Tibial nerve (tissue), 4 donors: ENCODE measurements around the gene LRRC8C. TPM values are rescaled to one million over a fixed set of nuclear protein-coding genes. Genes with fewer than 3 reads are reported as not detected.
A peak's percentile ranks its signal among the peaks of the same experiment; 100 is the strongest.

ENCODE experiments used
- DNase-seq, 2 donors: peaks; one replicate each; pipeline ENCODE4 v3.0.0-alpha.2; 2019; ENCODE audit warnings: low spot score in 2 of 2
- H3K27ac ChIP-seq, 4 donors: fragments of 200-600 bp; sonication (generic) in 3 of 4; one replicate each; pipeline ENCODE4 v1.5.1; 2017 to 2019; ENCODE audit warnings: mild to moderate bottlenecking in 1 of 4
- H3K27me3 ChIP-seq, 2 donors: fragments of 200-600 bp; sonication (generic) in 1 of 2; one replicate each; pipeline versions ENCODE4 v1.5.1 to v1.6.0; 2017 to 2019
- H3K36me3 ChIP-seq, 3 donors: fragments of 200-600 bp; sonication (generic); one replicate each; pipeline ENCODE4 v1.5.1; 2018 to 2019
- H3K4me1 ChIP-seq, 4 donors: fragments of 200-600 bp; sonication (generic) in 3 of 4; one replicate each; pipeline ENCODE4 v1.5.1; 2017 to 2019
- H3K4me3 ChIP-seq, 4 donors: fragments of 200-600 bp; sonication (generic) in 3 of 4; one replicate each; pipeline ENCODE4 v1.5.1; 2017 to 2019; ENCODE audit warnings: mild to moderate bottlenecking in 1 of 4, moderate library complexity in 1 of 4
- H3K9me3 ChIP-seq, 4 donors: fragments of 200-600 bp; sonication (generic) in 3 of 4; one replicate each; pipeline ENCODE4 v1.5.1; 2017 to 2019
- EP300 ChIP-seq, 2 donors: sonication (generic); formaldehyde crosslinking; IDR thresholded peaks; one replicate each; pipeline ENCODE4 v1.6.1; 2017; ENCODE audit warnings: antibody characterized with exemption in 2 of 2, mild to moderate bottlenecking in 1 of 2
- POLR2A ChIP-seq, 2 donors: fragments of 450-650 bp; IDR thresholded peaks; one replicate each; pipeline ENCODE4 v1.6.1; 2017; ENCODE audit warnings: antibody characterized with exemption in 2 of 2, mild to moderate bottlenecking in 2 of 2, moderate library complexity in 2 of 2
- WGBS, 2 donors: methylation state at CpG; one replicate each; pipeline ENCODE4 v1.1.5; 2018; 5-methylcytosine and 5-hydroxymethylcytosine counted together
- total RNA-seq, 4 donors: library from RNA; depleted of rRNA; stranded (reverse); fragments of >200 nt; gene quantifications; one replicate each; pipeline ENCODE4 v1.1.0, GENCODE V29; 2016
- TF ChIP-seq, protein P1 (sequence below), 5 experiments: fragments of 200-600 bp in 3 of 5; fragments of 450-650 bp in 2 of 5; sonication (generic) in 3 of 5; IDR thresholded peaks; one replicate each; pipeline ENCODE4 v1.5.1; 2016 to 2019; ENCODE audit warnings: antibody characterized with exemption in 5 of 5, mild to moderate bottlenecking in 3 of 5, moderate library complexity in 2 of 5

The LRRC8C gene
- 10 to 100 TPM; 16.5 to 23.8 (median 20.2) TPM for total RNA-seq

DNA sequence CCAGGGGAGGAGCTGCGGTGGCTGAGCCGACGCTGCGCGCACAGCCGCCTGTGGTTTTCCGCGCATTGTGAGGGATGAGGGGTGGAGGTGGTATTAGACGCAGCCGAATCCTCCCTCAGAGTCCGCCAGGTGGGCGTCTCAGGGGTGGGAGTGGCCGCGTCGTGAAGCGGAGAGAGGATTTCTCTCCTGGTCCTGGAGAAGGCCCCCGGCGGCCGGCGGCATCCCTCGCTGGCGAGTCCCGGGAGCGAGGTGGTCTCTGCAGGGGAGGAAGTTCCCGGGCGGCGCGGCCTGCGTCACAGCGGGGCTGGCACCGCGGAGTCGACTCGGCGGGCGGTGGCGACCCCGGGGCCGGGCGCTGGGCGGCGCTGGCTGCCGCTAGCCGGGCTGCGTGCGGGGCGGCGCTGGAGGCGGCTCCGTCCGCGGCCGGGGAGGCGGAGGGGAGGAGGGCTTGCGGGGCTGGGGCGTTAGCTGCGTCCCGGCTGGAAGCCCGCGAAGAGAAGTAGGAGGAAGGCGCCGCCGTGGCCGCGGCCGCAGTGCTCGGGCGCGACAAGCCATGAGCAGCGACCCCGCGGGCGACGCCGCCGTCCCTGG, at the start of gene LRRC8C:
Gene LRRC8C, plus strand, starts transcription at position 464 of the 591 bp plus-strand sequence. CDS start 53,354 bp downstream, outside the sequence.
- WGBS, 2 donors = 0% methylated on average over 25 to 47 of the region's 76 CpGs
- H3K27me3 ChIP-seq = no peaks in the 10 kb centered on the region
- H3K4me1 ChIP-seq = peaks cover 0 to 62% (median 11%) of the 10 kb centered on the region in 4 donors
- H3K36me3 ChIP-seq = no peaks in the 10 kb centered on the region
- peak within 1 kb of the TSS; percentile 93 to 97 (median 94) for H3K27ac ChIP-seq
- DNase-seq = peak; percentile 57 to 59
- peak within 1 kb of the TSS; percentile 78 to 98 (median 88) for H3K4me3 ChIP-seq
- TF ChIP-seq POLR2A (IDR thresholded peaks at IDR 0.05) (peak; percentile 59 to 64), EP300 (IDR thresholded peaks at IDR 0.05) (peak in 1 of 2 donors; percentile 75)
- TF ChIP-seq, protein P1, sequence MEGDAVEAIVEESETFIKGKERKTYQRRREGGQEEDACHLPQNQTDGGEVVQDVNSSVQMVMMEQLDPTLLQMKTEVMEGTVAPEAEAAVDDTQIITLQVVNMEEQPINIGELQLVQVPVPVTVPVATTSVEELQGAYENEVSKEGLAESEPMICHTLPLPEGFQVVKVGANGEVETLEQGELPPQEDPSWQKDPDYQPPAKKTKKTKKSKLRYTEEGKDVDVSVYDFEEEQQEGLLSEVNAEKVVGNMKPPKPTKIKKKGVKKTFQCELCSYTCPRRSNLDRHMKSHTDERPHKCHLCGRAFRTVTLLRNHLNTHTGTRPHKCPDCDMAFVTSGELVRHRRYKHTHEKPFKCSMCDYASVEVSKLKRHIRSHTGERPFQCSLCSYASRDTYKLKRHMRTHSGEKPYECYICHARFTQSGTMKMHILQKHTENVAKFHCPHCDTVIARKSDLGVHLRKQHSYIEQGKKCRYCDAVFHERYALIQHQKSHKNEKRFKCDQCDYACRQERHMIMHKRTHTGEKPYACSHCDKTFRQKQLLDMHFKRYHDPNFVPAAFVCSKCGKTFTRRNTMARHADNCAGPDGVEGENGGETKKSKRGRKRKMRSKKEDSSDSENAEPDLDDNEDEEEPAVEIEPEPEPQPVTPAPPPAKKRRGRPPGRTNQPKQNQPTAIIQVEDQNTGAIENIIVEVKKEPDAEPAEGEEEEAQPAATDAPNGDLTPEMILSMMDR (IDR thresholded peaks at IDR 0.05) = peak in 4 of 5 experiments; percentile 72 to 93 (median 88)
- no peaks in the 10 kb centered on the region for H3K9me3 ChIP-seq

DNA sequence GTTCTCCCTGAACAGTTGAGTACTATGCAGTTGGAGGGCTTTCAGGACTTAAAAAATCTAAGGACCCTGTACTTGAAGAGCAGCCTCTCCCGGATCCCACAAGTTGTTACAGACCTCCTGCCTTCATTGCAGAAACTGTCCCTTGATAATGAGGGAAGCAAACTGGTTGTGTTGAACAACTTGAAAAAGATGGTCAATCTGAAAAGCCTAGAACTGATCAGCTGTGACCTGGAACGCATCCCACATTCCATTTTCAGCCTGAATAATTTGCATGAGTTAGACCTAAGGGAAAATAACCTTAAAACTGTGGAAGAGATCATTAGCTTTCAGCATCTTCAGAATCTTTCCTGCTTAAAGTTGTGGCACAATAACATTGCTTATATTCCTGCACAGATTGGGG, 48.7 kb upstream of the LRRC8C start:
- DNase-seq = no peak
- no peaks in the 10 kb centered on the region for H3K9me3 ChIP-seq
- 80 to 83% methylated on average over 2 of the region's 2 CpGs for WGBS, 2 donors
- no peak overlapping the region for H3K27ac ChIP-seq
- no peak for TF ChIP-seq EP300 (IDR thresholded peaks at IDR 0.05)
- TF ChIP-seq, protein P1 (IDR thresholded peaks at IDR 0.05) = no peak
- no peak for TF ChIP-seq POLR2A (IDR thresholded peaks at IDR 0.05)
- H3K4me3 ChIP-seq = no peak overlapping the region
- H3K36me3 ChIP-seq = peaks cover 0 to 35% (median 4%) of the 10 kb centered on the region in 3 donors
- peaks cover 0 to 26% (median 1%) of the 10 kb centered on the region in 4 donors for H3K4me1 ChIP-seq
- no peaks in the 10 kb centered on the region for H3K27me3 ChIP-seq

DNA sequence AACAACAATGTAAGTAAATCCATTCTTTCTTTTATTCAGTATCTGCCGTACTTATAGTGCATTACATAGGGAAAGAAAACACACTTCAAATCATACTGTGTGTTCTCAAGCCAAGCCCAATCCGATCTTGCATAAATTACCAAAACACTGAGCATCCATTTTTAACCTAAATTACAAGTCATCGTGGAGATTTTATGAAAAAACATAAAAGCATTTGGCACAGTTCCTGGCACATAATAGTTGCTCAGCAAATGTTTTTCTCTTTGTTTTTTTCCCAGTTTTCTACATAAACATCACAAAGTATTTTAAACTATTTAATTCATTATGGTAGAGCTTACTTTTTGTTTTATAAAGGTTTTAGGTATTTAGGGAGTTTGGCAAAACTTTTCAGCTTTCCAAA, 48.1 kb upstream of the LRRC8C start:
- 42 to 52% methylated on average over 3 of the region's 3 CpGs for WGBS, 2 donors
- Histone ChIP-seq H3K9me3 (no peaks in the 10 kb centered on the region), H3K36me3 (peaks cover 0 to 35% (median 4%) of the 10 kb centered on the region in 3 donors), H3K4me3 (no peak overlapping the region), H3K27me3 (no peaks in the 10 kb centered on the region), H3K27ac (no peak overlapping the region), H3K4me1 (peaks cover 0 to 32% (median 3%) of the 10 kb centered on the region in 4 donors)
- no peak for DNase-seq
- TF ChIP-seq EP300 (IDR thresholded peaks at IDR 0.05) (no peak), POLR2A (IDR thresholded peaks at IDR 0.05) (no peak)
- TF ChIP-seq, protein P1 (IDR thresholded peaks at IDR 0.05) = no peak

DNA sequence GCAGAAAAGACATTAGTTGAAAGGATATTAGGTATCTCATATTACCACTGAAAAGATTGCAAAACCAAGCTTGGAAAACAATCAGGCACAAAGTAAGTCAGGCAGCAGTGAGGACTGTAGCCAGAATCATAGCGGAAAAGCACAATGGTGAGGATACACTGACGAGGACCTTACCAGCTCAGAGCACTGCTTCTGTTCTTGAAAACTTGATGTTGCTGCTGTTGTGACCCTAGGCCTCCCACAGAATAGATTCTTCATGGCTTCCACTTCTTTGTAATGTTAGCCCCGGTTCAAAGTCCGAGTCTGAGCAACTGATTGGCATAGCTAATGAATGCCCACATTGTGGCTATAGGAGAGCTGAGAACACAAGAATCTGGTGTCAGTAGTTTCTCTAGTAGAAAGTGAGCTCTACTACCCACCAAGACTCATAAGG, 45.2 kb upstream of the LRRC8C start:
- WGBS, 2 donors = 47 to 48% methylated on average over 4 of the region's 4 CpGs
- TF ChIP-seq POLR2A (IDR thresholded peaks at IDR 0.05) (no peak), EP300 (IDR thresholded peaks at IDR 0.05) (peak in 1 of 2 donors; percentile 32)
- H3K27ac ChIP-seq = peak overlapping the region in 3 of 4 donors; percentile 19 to 77 (median 61)
- H3K27me3 ChIP-seq = no peaks in the 10 kb centered on the region
- no peak overlapping the region for H3K4me3 ChIP-seq
- DNase-seq = no peak
- H3K36me3 ChIP-seq = peaks cover 0 to 14% (median 1%) of the 10 kb centered on the region in 3 donors
- peaks cover 0 to 56% (median 10%) of the 10 kb centered on the region in 4 donors for H3K4me1 ChIP-seq
- no peaks in the 10 kb centered on the region for H3K9me3 ChIP-seq

DNA sequence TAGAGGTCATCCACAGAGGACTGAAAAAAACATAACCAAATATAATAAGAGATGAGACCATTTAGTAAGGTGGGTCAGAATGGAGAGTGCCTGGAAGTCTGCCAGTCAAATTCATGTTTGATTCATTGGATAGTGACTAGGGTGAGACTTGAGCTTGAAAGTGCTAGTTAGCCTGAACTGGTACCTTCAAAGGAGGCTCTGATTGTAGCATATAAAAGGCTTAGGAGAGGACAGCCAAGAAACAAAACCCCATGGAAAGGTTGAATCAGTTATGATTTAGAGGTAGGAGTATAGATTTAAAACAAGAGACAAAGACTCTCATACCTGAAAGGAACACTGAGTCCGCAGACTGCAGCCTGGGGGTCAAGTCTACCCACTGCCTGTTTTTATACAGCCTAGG, 44.4 kb upstream of the LRRC8C start:
- H3K36me3 ChIP-seq = peaks cover 0 to 7% (median 0%) of the 10 kb centered on the region in 3 donors
- no peak for TF ChIP-seq POLR2A (IDR thresholded peaks at IDR 0.05)
- TF ChIP-seq, protein P1 (IDR thresholded peaks at IDR 0.05) = no peak
- no peak for TF ChIP-seq EP300 (IDR thresholded peaks at IDR 0.05)
- no peak for DNase-seq
- no peak overlapping the region for H3K4me3 ChIP-seq
- no peaks in the 10 kb centered on the region for H3K9me3 ChIP-seq
- WGBS, 2 donors = 97% methylated on average over 1 of the region's 1 CpG
- no peaks in the 10 kb centered on the region for H3K27me3 ChIP-seq
- H3K4me1 ChIP-seq = peaks cover 0 to 62% (median 10%) of the 10 kb centered on the region in 4 donors
- peak overlapping the region in 3 of 4 donors; percentile 19 to 77 (median 61) for H3K27ac ChIP-seq
